Left ventricle myocardium inferior (tissue), 1 donor: ENCODE measurements around the gene CAMTA2. TPM values are rescaled to one million over a fixed set of nuclear protein-coding genes. Genes with fewer than 3 reads are reported as not detected.

ENCODE experiments used
- DNase-seq: peaks from one replicate; pipeline ENCODE4 v3.0.0-alpha.2; 2020
- H3K27ac ChIP-seq: fragments of 200-600 bp; replicated peaks from 2 replicates; pipeline ENCODE4 v1.8.0; 2021
- H3K27me3 ChIP-seq: fragments of 200-600 bp; 2 replicates; pipeline ENCODE4 v1.8.0; 2021; ENCODE audit warnings: low read depth
- H3K36me3 ChIP-seq: fragments of 200-600 bp; 2 replicates; pipeline ENCODE4 v1.8.0; 2021
- H3K4me1 ChIP-seq: fragments of 200-600 bp; 2 replicates; pipeline ENCODE4 v1.8.0; 2021
- H3K4me3 ChIP-seq: fragments of 200-600 bp; 2 replicates; pipeline ENCODE4 v1.8.0; 2021; ENCODE audit warnings: mild to moderate bottlenecking, moderate library complexity
- H3K9me3 ChIP-seq: fragments of 200-600 bp; replicated peaks from 2 replicates; pipeline ENCODE4 v1.8.0; 2021
- CTCF ChIP-seq: fragments of 200-600 bp; IDR thresholded peaks from 2 replicates; pipeline ENCODE4 v1.8.0; 2021; ENCODE audit warnings: antibody characterized with exemption, mild to moderate bottlenecking, borderline replicate concordance
- intact Hi-C: fragments of 100-400 bp; cut with micrococcal nuclease; formaldehyde crosslinking; loops from one replicate; pipeline ENCODE4 v1.11.0; 2022
- long read RNA-seq: library from polyadenylated mRNA; unstranded; transcript quantifications from one replicate; pipeline ENCODE4 v2.0.0, GENCODE V29; 2021
- total RNA-seq: library from RNA; stranded (reverse); fragmentation: NEBNext Ultra II Directional; extraction: Animal tissue kit (Norgen Biotek cat#: 25700); gene quantifications from one replicate; pipeline ENCODE4 v1.2.1, GENCODE V29; 2021
- donor health status: DM: no; HTN: yes; CAD: no; lungs with severe emphysema.

The CAMTA2 gene
- total RNA-seq = 33.8 TPM
- long read RNA-seq, partial matches to known transcripts = 34 of 55 reads
- long read RNA-seq, other reads (novel, unspliced or antisense) = 21 of 55 reads

- Histone ChIP-seq H3K36me3 (peaks cover 19% of the 10 kb centered on the region), H3K4me1 (peaks cover 39% of the 10 kb centered on the region), H3K4me3 (peak within 1 kb of the TSS; percentile 90), H3K27me3 (no peaks in the 10 kb centered on the region), H3K27ac (peak within 1 kb of the TSS; percentile 95), H3K9me3 (no peaks in the 10 kb centered on the region)
- TF ChIP-seq CTCF = peak; percentile 83
- intact Hi-C loops = no loop called here
- DNase-seq = peak; percentile 95
Observed at GRCh38 chr17:4986951-4987766, at the start of gene CAMTA2. Gene CAMTA2, minus strand, starts transcription at chr17:4987675. Its CDS starts 1,453 bp downstream, at chr17:4986222.

- no peak for TF ChIP-seq CTCF
- Histone ChIP-seq H3K27ac (no peak within 1 kb of the TSS), H3K9me3 (no peaks in the 10 kb centered on the region), H3K36me3 (no peaks in the 10 kb centered on the region), H3K27me3 (peaks cover 27% of the 10 kb centered on the region), H3K4me1 (peaks cover 10% of the 10 kb centered on the region), H3K4me3 (peak within 1 kb of the TSS; percentile 48)
- no peak for DNase-seq
- intact Hi-C loops = no loop called here
Observed at GRCh38 chr17:5035315-5035714, 47.8 kb upstream of the CAMTA2 start, which contains the start of gene SLC52A1. Gene SLC52A1, minus strand, starts transcription at chr17:5035426. Its CDS starts 820 bp downstream, at chr17:5034606.

- Histone ChIP-seq H3K27ac (no peak overlapping the region), H3K4me3 (no peak overlapping the region), H3K36me3 (no peaks in the 10 kb centered on the region), H3K9me3 (no peaks in the 10 kb centered on the region), H3K4me1 (peaks cover 12% of the 10 kb centered on the region), H3K27me3 (peaks cover 27% of the 10 kb centered on the region)
- no peak for DNase-seq
- intact Hi-C loops = no loop called here
- no peak for TF ChIP-seq CTCF
Observed at GRCh38 chr17:5034651-5035050, 47.2 kb upstream of the CAMTA2 start.

GRCh38 chr17:5034063-5034462, 46.6 kb upstream of the CAMTA2 start:
- Histone ChIP-seq H3K27me3 (peaks cover 27% of the 10 kb centered on the region), H3K4me3 (no peak overlapping the region), H3K27ac (no peak overlapping the region), H3K4me1 (peaks cover 14% of the 10 kb centered on the region), H3K36me3 (no peaks in the 10 kb centered on the region), H3K9me3 (no peaks in the 10 kb centered on the region)
- TF ChIP-seq CTCF = no peak
- no peak for DNase-seq
- intact Hi-C loops = no loop called here

- Histone ChIP-seq H3K9me3 (no peaks in the 10 kb centered on the region), H3K27ac (no peak overlapping the region), H3K27me3 (peaks cover 27% of the 10 kb centered on the region), H3K36me3 (no peaks in the 10 kb centered on the region), H3K4me3 (no peak overlapping the region), H3K4me1 (peaks cover 14% of the 10 kb centered on the region)
- no peak for TF ChIP-seq CTCF
- intact Hi-C loops = no loop called here
- DNase-seq = no peak
Observed at GRCh38 chr17:5033352-5034015, 46.0 kb upstream of the CAMTA2 start.
